ENCODE measurements around the gene ULBP1. TPM values are rescaled to one million over a fixed set of nuclear protein-coding genes. Genes with fewer than 3 reads are reported as not detected.
"Not testable (repeated sequence)": the region's sequence is repeated elsewhere in the genome, so short reads cannot be mapped to it uniquely, and the experiment has no call there.

ULBP1 gene
- total RNA-seq, 1 experiment from 2014 or later: 3.1 TPM

- H3K27ac ChIP-seq (ENCODE audit: low read length); H3K4me1 ChIP-seq (ENCODE audit: control insufficient read depth, insufficient read depth, low read length); BruUV-seq (replicated peaks); in situ Hi-C loops (cut with HindIII; ENCODE audit: low pct_unique_long_range_greater_than_20kb, low sequenced_read_pairs); H3K4me3 ChIP-seq (ENCODE audit: low read depth in 2 of 2, low read length in 2 of 2); ATAC-seq; H3K36me3 ChIP-seq (ENCODE audit: control insufficient read depth, insufficient read depth, low read length); DNase-seq (ENCODE audit: low read depth, low spot score); H3K9me3 ChIP-seq (ENCODE audit: control insufficient read depth, insufficient read depth, low read depth, low read length): not testable (repeated sequence)
- TF ChIP-seq CTCF (IDR thresholded peaks at IDR 0.05): peak; percentile 55
- POLR2A ChIA-PET: interaction anchor here (0.5 kb wide), 1 partner anchor 323 kb away, joined by 11 read pairs; no protein-coding TSS in a partner anchor
- CTCF ChIA-PET: interaction anchor here (0.9 to 1.3 kb wide), 2 partner anchors 9 to 76 kb away, joined by 3 read pairs; no protein-coding TSS in a partner anchor
- intact Hi-C loops (cut with micrococcal nuclease; ENCODE audit: unreplicated experiment): loop anchor here (2.0 kb wide), 1 partner anchor 82 kb away; no protein-coding TSS in a partner anchor
- peaks cover 13% of the 10 kb centered on the region for H3K27me3 ChIP-seq (ENCODE audit: control insufficient read depth, insufficient read depth, low read length)
Observed at GRCh38 chr6:150017186-150017521, 53.4 kb downstream of the ULBP1 start.

GRCh38 chr6:150018846-150019580 is 55.3 kb downstream of the ULBP1 start:
- TF ChIP-seq POLR2AphosphoS5 (IDR thresholded peaks at IDR 0.05; ENCODE audit: low read depth, low read length): no peak
- TF ChIP-seq CTCF (IDR thresholded peaks at IDR 0.05): no peak
- no peak for TF ChIP-seq SIN3A (IDR thresholded peaks at IDR 0.05; ENCODE audit: borderline replicate concordance, insufficient read depth, low read depth, low read length)
- TF ChIP-seq REST (IDR thresholded peaks at IDR 0.05; ENCODE audit: insufficient read depth in 1 of 2, low read depth in 2 of 2, low read length in 1 of 2): no peak
- TF ChIP-seq TCF7L2 (IDR thresholded peaks at IDR 0.05; ENCODE audit: low read depth, low read length): no peak
- no TSS peak for BruUV-seq (replicated peaks)
- in situ Hi-C loops (cut with HindIII; ENCODE audit: low pct_unique_long_range_greater_than_20kb, low sequenced_read_pairs) (no loop called here), intact Hi-C loops (cut with micrococcal nuclease; ENCODE audit: unreplicated experiment) (no loop called here)
- DNase-seq (ENCODE audit: low read depth, low spot score) (no peak), ATAC-seq (no peak)
- Histone ChIP-seq H3K27ac (ENCODE audit: low read length) (no peak overlapping the region), H3K4me3 (ENCODE audit: low read depth in 2 of 2, low read length in 2 of 2) (no peak overlapping the region), H3K27me3 (ENCODE audit: control insufficient read depth, insufficient read depth, low read length) (peaks cover 6% of the 10 kb centered on the region), H3K4me1 (ENCODE audit: control insufficient read depth, insufficient read depth, low read length) (no peaks in the 10 kb centered on the region; the same call in 1 of the 2 replicates), H3K9me3 (ENCODE audit: control insufficient read depth, insufficient read depth, low read depth, low read length) (no peaks in the 10 kb centered on the region), H3K36me3 (ENCODE audit: control insufficient read depth, insufficient read depth, low read length) (no peaks in the 10 kb centered on the region)
- POLR2A ChIA-PET: no interaction called here
- CTCF ChIA-PET: no interaction called here

GRCh38 chr6:150021870-150022269 is 58.1 kb downstream of the ULBP1 start:
- H3K27ac ChIP-seq (ENCODE audit: low read length); BruUV-seq (replicated peaks); H3K4me1 ChIP-seq (ENCODE audit: control insufficient read depth, insufficient read depth, low read length); CTCF ChIA-PET; H3K27me3 ChIP-seq (ENCODE audit: control insufficient read depth, insufficient read depth, low read length); H3K36me3 ChIP-seq (ENCODE audit: control insufficient read depth, insufficient read depth, low read length); intact Hi-C loops (cut with micrococcal nuclease; ENCODE audit: unreplicated experiment); ATAC-seq; H3K4me3 ChIP-seq (ENCODE audit: low read depth in 2 of 2, low read length in 2 of 2); in situ Hi-C loops (cut with HindIII; ENCODE audit: low pct_unique_long_range_greater_than_20kb, low sequenced_read_pairs); POLR2A ChIA-PET; H3K9me3 ChIP-seq (ENCODE audit: control insufficient read depth, insufficient read depth, low read depth, low read length); DNase-seq (ENCODE audit: low read depth, low spot score): not testable (repeated sequence)
